Measurements from ENCODE around the gene PDCD1LG2. TPM values are rescaled to one million over a fixed set of nuclear protein-coding genes. Genes with fewer than 3 reads are reported as not detected.

PDCD1LG2 gene
- total RNA-seq, 4 donors from 2014 or later: 0.47 to 4.6 (median 2.4) TPM

GRCh38 chr9:5482194-5482593 is 28.1 kb upstream of the PDCD1LG2 start:
- Histone ChIP-seq H3K27me3 (no peaks in the 10 kb centered on the region), H3K36me3 (no peaks in the 10 kb centered on the region), H3K9me3 (no peaks in the 10 kb centered on the region), H3K4me1 (no peaks in the 10 kb centered on the region), H3K4me3 (no peak overlapping the region), H3K27ac (no peak overlapping the region)
- TF ChIP-seq EP300 (IDR thresholded peaks at IDR 0.05) (no peak), POLR2A (IDR thresholded peaks at IDR 0.05) (no peak), POLR2AphosphoS5 (IDR thresholded peaks at IDR 0.05) (no peak)
- TF ChIP-seq, protein P1, sequence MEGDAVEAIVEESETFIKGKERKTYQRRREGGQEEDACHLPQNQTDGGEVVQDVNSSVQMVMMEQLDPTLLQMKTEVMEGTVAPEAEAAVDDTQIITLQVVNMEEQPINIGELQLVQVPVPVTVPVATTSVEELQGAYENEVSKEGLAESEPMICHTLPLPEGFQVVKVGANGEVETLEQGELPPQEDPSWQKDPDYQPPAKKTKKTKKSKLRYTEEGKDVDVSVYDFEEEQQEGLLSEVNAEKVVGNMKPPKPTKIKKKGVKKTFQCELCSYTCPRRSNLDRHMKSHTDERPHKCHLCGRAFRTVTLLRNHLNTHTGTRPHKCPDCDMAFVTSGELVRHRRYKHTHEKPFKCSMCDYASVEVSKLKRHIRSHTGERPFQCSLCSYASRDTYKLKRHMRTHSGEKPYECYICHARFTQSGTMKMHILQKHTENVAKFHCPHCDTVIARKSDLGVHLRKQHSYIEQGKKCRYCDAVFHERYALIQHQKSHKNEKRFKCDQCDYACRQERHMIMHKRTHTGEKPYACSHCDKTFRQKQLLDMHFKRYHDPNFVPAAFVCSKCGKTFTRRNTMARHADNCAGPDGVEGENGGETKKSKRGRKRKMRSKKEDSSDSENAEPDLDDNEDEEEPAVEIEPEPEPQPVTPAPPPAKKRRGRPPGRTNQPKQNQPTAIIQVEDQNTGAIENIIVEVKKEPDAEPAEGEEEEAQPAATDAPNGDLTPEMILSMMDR (IDR thresholded peaks at IDR 0.05): no peak
- ATAC-seq: no peak
- 60 to 83% methylated on average over 1 of the region's 8 CpGs for WGBS, 2 donors (ENCODE audit: low coverage in 1 of 2)

GRCh38 chr9:5483306-5483705 is 27.0 kb upstream of the PDCD1LG2 start:
- Histone ChIP-seq H3K9me3 (no peaks in the 10 kb centered on the region), H3K27me3 (no peaks in the 10 kb centered on the region), H3K27ac (no peak overlapping the region), H3K4me1 (no peaks in the 10 kb centered on the region), H3K36me3 (no peaks in the 10 kb centered on the region), H3K4me3 (no peak overlapping the region)
- WGBS, 2 donors (ENCODE audit: low coverage in 1 of 2): 100% methylated on average over 2 of the region's 2 CpGs; no CpG with 5 or more reads in 1 of the 2 donors
- TF ChIP-seq POLR2A (IDR thresholded peaks at IDR 0.05): no peak
- TF ChIP-seq EP300 (IDR thresholded peaks at IDR 0.05): no peak
- TF ChIP-seq, protein P1 (IDR thresholded peaks at IDR 0.05): no peak
- no peak for TF ChIP-seq POLR2AphosphoS5 (IDR thresholded peaks at IDR 0.05)
- no peak for ATAC-seq

DNA sequence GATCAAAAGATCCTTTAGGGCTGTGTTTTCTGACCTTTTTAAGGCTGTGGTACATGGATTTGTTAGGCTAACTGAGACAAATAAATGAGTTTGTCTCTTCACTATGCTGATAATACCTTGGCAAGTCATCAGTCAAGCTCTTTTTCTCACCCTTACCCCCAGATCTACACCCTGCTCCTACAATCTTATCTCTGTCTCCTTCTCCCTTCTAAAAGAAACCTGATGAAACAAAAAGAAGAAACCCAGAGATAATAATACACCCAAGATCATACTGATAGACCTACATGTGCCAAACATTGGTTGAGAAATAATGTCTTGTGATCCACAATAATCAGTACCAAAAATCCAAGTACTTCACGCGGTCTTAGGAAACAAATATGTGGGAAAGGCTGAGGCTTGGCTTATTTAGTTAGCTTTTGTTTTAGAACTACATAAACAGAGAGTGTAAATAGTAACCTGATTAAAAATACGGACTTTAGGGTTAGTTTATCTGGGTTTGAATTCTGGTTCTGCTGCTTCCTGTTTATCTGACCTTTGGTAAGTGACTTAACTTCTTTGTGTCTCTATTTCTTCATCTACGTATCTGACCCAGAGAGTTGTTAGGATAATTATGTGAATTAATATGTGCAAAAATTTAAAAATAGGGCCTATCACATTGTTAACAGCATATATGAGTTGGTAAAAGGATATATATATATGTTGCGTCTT is 24.8 kb upstream of the PDCD1LG2 start:
- Histone ChIP-seq H3K27ac (no peak overlapping the region), H3K9me3 (no peaks in the 10 kb centered on the region), H3K4me3 (no peak overlapping the region), H3K36me3 (no peaks in the 10 kb centered on the region), H3K4me1 (no peaks in the 10 kb centered on the region), H3K27me3 (no peaks in the 10 kb centered on the region)
- ATAC-seq: no peak
- TF ChIP-seq EP300 (IDR thresholded peaks at IDR 0.05) (no peak), POLR2A (IDR thresholded peaks at IDR 0.05) (no peak), POLR2AphosphoS5 (IDR thresholded peaks at IDR 0.05) (no peak)
- TF ChIP-seq, protein P1 (IDR thresholded peaks at IDR 0.05): no peak
- 76 to 84% methylated on average over 5 of the region's 5 CpGs for WGBS, 2 donors (ENCODE audit: low coverage in 1 of 2)

GRCh38 chr9:5486988-5487387 is 23.3 kb upstream of the PDCD1LG2 start:
- TF ChIP-seq POLR2A (IDR thresholded peaks at IDR 0.05) (no peak), POLR2AphosphoS5 (IDR thresholded peaks at IDR 0.05) (no peak), EP300 (IDR thresholded peaks at IDR 0.05) (no peak)
- TF ChIP-seq, protein P1 (IDR thresholded peaks at IDR 0.05): no peak
- H3K27me3 ChIP-seq: no peaks in the 10 kb centered on the region
- 86 to 95% methylated on average over 3 to 5 of the region's 5 CpGs for WGBS, 2 donors (ENCODE audit: low coverage in 1 of 2)

More at GRCh38 chr9:5486988-5487387, 23.3 kb upstream of the PDCD1LG2 start:
- Histone ChIP-seq H3K27ac (no peak overlapping the region), H3K9me3 (no peaks in the 10 kb centered on the region), H3K4me3 (no peak overlapping the region), H3K36me3 (no peaks in the 10 kb centered on the region), H3K4me1 (no peaks in the 10 kb centered on the region)
- no peak for ATAC-seq

Data from gastroesophageal sphincter (tissue), 4 donors.